ENCODE results near the gene TEKT2.

DNA sequence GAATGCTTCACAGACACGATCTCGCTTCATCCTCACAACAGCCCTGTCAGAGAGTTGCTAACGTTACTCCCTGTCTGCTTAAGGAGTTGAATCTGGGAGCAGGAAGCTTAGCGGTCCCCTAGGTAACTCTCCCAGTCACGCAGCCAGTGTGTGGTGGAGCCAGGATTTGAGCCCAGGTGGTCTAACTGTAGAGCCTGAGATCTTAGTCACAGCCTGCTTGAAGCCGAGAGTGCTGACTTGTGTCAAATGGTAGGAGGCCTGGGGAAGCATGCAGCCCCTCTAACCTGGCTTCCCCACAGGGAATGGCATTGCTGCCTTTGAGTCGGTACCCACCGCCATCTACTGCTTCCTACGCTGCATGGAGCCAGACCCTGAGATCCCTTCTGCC, 8.9 kb downstream of the TEKT2 start:
- TF ChIP-seq, protein P1, sequence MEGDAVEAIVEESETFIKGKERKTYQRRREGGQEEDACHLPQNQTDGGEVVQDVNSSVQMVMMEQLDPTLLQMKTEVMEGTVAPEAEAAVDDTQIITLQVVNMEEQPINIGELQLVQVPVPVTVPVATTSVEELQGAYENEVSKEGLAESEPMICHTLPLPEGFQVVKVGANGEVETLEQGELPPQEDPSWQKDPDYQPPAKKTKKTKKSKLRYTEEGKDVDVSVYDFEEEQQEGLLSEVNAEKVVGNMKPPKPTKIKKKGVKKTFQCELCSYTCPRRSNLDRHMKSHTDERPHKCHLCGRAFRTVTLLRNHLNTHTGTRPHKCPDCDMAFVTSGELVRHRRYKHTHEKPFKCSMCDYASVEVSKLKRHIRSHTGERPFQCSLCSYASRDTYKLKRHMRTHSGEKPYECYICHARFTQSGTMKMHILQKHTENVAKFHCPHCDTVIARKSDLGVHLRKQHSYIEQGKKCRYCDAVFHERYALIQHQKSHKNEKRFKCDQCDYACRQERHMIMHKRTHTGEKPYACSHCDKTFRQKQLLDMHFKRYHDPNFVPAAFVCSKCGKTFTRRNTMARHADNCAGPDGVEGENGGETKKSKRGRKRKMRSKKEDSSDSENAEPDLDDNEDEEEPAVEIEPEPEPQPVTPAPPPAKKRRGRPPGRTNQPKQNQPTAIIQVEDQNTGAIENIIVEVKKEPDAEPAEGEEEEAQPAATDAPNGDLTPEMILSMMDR (IDR thresholded peaks at IDR 0.05; ENCODE audit: insufficient read depth, low read length, poor library complexity, severe bottlenecking) = no peak
- no peak for TF ChIP-seq EZH2phosphoT487 (conservative IDR thresholded peaks at IDR 0.05; ENCODE audit: low read length)

All from SU-DHL-6 (cell line).